ENCODE measurements around the gene TBXA2R. TPM values are rescaled to one million over a fixed set of nuclear protein-coding genes. Genes with fewer than 3 reads are reported as not detected.

The TBXA2R gene
- total and polyA plus RNA-seq, 2 experiments from 2014 or later: 0.42 to 0.73 TPM

DNA sequence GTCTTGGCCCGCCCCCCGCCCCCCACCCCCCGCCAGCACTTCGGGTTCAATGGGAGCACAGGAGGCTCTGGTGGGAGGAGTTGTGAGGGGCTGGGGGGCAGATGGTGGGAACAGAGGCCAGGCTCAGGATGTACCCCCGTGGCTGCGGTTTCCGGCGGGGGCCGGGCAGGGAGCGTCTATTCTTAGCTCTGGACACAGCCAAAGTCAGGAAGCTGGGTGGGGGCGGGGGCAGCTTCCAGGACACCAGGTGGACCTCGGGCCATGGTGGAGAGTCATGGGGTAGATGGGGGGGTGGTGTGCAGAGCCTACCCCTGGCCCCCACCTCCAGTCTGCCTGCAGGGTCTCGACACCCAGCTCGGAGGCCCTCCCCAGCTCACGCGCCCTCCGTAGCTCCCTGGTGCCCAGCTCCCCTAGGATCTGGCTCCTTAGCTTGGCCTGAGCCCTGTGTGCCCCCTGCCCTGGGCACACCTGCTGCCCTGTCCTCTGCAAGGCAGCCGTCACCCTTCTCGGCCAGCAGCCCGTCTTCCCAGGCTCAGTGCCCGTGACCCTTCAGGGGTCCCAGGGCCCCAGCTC lies 2.2 kb upstream of the TBXA2R start:
- Histone ChIP-seq H3K4me2 (no peak overlapping the region), H3K9me2 (ENCODE audit: insufficient read depth) (no peaks in the 10 kb centered on the region), H3K79me2 (replicated peaks; ENCODE audit: insufficient read depth) (no peaks in the 10 kb centered on the region), H4K20me1 (replicated peaks; ENCODE audit: insufficient read depth) (no peaks in the 10 kb centered on the region), H3K27ac (ENCODE audit: low read depth) (no peak overlapping the region), H3K4me1 (ENCODE audit: insufficient read depth) (peaks cover 10% of the 10 kb centered on the region), H3F3A (replicated peaks; ENCODE audit: low read depth) (peaks cover 9% of the 10 kb centered on the region; the same call in 1 of the 2 replicates), H3K4me3 (no peak overlapping the region), H3K36me3 (ENCODE audit: insufficient read depth) (no peaks in the 10 kb centered on the region), H3K27me3 (ENCODE audit: insufficient read depth) (peaks cover 11% of the 10 kb centered on the region), H2AFZ (no peak overlapping the region)
- DNase-seq (ENCODE audit: low spot score): no peak
- H3K4me3 Mint-ChIP-seq: no peak overlapping the region
- peaks cover 13% of the 10 kb centered on the region for H3K36me3 Mint-ChIP-seq (ENCODE audit: low read depth)
- peaks cover 1% of the 10 kb centered on the region for H3K27me3 Mint-ChIP-seq (ENCODE audit: insufficient read depth, low read depth, poor library complexity)
- TF ChIP-seq, protein P1, sequence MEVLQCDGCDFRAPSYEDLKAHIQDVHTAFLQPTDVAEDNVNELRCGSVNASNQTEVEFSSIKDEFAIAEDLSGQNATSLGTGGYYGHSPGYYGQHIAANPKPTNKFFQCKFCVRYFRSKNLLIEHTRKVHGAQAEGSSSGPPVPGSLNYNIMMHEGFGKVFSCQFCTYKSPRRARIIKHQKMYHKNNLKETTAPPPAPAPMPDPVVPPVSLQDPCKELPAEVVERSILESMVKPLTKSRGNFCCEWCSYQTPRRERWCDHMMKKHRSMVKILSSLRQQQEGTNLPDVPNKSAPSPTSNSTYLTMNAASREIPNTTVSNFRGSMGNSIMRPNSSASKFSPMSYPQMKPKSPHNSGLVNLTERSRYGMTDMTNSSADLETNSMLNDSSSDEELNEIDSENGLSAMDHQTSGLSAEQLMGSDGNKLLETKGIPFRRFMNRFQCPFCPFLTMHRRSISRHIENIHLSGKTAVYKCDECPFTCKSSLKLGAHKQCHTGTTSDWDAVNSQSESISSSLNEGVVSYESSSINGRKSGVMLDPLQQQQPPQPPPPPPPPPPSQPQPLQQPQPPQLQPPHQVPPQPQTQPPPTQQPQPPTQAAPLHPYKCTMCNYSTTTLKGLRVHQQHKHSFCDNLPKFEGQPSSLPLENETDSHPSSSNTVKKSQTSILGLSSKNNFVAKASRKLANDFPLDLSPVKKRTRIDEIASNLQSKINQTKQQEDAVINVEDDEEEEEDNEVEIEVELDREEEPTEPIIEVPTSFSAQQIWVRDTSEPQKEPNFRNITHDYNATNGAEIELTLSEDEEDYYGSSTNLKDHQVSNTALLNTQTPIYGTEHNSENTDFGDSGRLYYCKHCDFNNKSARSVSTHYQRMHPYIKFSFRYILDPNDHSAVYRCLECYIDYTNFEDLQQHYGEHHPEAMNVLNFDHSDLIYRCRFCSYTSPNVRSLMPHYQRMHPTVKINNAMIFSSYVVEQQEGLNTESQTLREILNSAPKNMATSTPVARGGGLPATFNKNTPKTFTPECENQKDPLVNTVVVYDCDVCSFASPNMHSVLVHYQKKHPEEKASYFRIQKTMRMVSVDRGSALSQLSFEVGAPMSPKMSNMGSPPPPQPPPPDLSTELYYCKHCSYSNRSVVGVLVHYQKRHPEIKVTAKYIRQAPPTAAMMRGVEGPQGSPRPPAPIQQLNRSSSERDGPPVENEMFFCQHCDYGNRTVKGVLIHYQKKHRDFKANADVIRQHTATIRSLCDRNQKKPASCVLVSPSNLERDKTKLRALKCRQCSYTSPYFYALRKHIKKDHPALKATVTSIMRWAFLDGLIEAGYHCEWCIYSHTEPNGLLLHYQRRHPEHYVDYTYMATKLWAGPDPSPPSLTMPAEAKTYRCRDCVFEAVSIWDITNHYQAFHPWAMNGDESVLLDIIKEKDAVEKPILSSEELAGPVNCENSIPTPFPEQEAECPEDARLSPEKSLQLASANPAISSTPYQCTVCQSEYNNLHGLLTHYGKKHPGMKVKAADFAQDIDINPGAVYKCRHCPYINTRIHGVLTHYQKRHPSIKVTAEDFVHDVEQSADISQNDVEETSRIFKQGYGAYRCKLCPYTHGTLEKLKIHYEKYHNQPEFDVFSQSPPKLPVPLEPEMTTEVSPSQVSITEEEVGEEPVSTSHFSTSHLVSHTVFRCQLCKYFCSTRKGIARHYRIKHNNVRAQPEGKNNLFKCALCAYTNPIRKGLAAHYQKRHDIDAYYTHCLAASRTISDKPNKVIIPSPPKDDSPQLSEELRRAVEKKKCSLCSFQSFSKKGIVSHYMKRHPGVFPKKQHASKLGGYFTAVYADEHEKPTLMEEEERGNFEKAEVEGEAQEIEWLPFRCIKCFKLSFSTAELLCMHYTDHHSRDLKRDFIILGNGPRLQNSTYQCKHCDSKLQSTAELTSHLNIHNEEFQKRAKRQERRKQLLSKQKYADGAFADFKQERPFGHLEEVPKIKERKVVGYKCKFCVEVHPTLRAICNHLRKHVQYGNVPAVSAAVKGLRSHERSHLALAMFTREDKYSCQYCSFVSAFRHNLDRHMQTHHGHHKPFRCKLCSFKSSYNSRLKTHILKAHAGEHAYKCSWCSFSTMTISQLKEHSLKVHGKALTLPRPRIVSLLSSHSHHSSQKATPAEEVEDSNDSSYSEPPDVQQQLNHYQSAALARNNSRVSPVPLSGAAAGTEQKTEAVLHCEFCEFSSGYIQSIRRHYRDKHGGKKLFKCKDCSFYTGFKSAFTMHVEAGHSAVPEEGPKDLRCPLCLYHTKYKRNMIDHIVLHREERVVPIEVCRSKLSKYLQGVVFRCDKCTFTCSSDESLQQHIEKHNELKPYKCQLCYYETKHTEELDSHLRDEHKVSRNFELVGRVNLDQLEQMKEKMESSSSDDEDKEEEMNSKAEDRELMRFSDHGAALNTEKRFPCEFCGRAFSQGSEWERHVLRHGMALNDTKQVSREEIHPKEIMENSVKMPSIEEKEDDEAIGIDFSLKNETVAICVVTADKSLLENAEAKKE (CRISPR knock-in tag; IDR thresholded peaks at IDR 0.05): no peak
- TF ChIP-seq EZH2 (IDR thresholded peaks at IDR 0.05; ENCODE audit: low read depth, unreplicated experiment) (no peak), CREB1 (CRISPR knock-in tag; IDR thresholded peaks at IDR 0.05; ENCODE audit: low read depth) (no peak), JUNB (IDR thresholded peaks at IDR 0.05; ENCODE audit: unreplicated experiment) (no peak), POLR2AphosphoS5 (IDR thresholded peaks at IDR 0.05; ENCODE audit: low read depth) (no peak), ZNF331 (CRISPR knock-in tag; IDR thresholded peaks at IDR 0.05; ENCODE audit: low read depth) (no peak), ZNF114 (CRISPR knock-in tag; IDR thresholded peaks at IDR 0.05) (no peak), NANOG (IDR thresholded peaks at IDR 0.05; ENCODE audit: borderline replicate concordance) (no peak)
- TF ChIP-seq, protein P2, sequence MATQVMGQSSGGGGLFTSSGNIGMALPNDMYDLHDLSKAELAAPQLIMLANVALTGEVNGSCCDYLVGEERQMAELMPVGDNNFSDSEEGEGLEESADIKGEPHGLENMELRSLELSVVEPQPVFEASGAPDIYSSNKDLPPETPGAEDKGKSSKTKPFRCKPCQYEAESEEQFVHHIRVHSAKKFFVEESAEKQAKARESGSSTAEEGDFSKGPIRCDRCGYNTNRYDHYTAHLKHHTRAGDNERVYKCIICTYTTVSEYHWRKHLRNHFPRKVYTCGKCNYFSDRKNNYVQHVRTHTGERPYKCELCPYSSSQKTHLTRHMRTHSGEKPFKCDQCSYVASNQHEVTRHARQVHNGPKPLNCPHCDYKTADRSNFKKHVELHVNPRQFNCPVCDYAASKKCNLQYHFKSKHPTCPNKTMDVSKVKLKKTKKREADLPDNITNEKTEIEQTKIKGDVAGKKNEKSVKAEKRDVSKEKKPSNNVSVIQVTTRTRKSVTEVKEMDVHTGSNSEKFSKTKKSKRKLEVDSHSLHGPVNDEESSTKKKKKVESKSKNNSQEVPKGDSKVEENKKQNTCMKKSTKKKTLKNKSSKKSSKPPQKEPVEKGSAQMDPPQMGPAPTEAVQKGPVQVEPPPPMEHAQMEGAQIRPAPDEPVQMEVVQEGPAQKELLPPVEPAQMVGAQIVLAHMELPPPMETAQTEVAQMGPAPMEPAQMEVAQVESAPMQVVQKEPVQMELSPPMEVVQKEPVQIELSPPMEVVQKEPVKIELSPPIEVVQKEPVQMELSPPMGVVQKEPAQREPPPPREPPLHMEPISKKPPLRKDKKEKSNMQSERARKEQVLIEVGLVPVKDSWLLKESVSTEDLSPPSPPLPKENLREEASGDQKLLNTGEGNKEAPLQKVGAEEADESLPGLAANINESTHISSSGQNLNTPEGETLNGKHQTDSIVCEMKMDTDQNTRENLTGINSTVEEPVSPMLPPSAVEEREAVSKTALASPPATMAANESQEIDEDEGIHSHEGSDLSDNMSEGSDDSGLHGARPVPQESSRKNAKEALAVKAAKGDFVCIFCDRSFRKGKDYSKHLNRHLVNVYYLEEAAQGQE (IDR thresholded peaks at IDR 0.05; ENCODE audit: unreplicated experiment): no peak
- TF ChIP-seq, protein P3, sequence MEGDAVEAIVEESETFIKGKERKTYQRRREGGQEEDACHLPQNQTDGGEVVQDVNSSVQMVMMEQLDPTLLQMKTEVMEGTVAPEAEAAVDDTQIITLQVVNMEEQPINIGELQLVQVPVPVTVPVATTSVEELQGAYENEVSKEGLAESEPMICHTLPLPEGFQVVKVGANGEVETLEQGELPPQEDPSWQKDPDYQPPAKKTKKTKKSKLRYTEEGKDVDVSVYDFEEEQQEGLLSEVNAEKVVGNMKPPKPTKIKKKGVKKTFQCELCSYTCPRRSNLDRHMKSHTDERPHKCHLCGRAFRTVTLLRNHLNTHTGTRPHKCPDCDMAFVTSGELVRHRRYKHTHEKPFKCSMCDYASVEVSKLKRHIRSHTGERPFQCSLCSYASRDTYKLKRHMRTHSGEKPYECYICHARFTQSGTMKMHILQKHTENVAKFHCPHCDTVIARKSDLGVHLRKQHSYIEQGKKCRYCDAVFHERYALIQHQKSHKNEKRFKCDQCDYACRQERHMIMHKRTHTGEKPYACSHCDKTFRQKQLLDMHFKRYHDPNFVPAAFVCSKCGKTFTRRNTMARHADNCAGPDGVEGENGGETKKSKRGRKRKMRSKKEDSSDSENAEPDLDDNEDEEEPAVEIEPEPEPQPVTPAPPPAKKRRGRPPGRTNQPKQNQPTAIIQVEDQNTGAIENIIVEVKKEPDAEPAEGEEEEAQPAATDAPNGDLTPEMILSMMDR (conservative IDR thresholded peaks at IDR 0.05; ENCODE audit: low read depth in 2 of 2): no peak
- H3K27ac Mint-ChIP-seq: no peak overlapping the region
- H3K9me3 Mint-ChIP-seq: no peaks in the 10 kb centered on the region
- ATAC-seq: no peak
- H3K4me1 Mint-ChIP-seq: peaks cover 13% of the 10 kb centered on the region

Measured in GM23338 (cell line).